ENCODE measurements around the gene NTRK2.

Gene NTRK2

GRCh38 chr9:84843175-84843824 lies 173.8 kb downstream of the NTRK2 start:
- FAIRE-seq (no peak), DNase-seq (ENCODE audit: insufficient read length) (no peak)
- no peak for TF ChIP-seq TAF1 (IDR thresholded peaks at IDR 0.05; ENCODE audit: borderline replicate concordance, low read depth, low read length)
- no peak for TF ChIP-seq POLR2A (IDR thresholded peaks at IDR 0.05; ENCODE audit: low read depth, low read length)
- TF ChIP-seq POLR2AphosphoS5 (IDR thresholded peaks at IDR 0.05; ENCODE audit: low read depth, low read length): no peak

GRCh38 chr9:84845956-84846900 lies 176.7 kb downstream of the NTRK2 start:
- no peak for DNase-seq (ENCODE audit: insufficient read length)
- TF ChIP-seq POLR2AphosphoS5 (IDR thresholded peaks at IDR 0.05; ENCODE audit: low read depth, low read length) (no peak), POLR2A (IDR thresholded peaks at IDR 0.05; ENCODE audit: low read depth, low read length) (no peak), TAF1 (IDR thresholded peaks at IDR 0.05; ENCODE audit: borderline replicate concordance, low read depth, low read length) (no peak)
- FAIRE-seq: no peak

GRCh38 chr9:84846906-84847305 lies 177.4 kb downstream of the NTRK2 start:
- FAIRE-seq: no peak
- DNase-seq (ENCODE audit: insufficient read length): no peak
- no peak for TF ChIP-seq POLR2AphosphoS5 (IDR thresholded peaks at IDR 0.05; ENCODE audit: low read depth, low read length)
- TF ChIP-seq POLR2A (IDR thresholded peaks at IDR 0.05; ENCODE audit: low read depth, low read length): no peak
- TF ChIP-seq TAF1 (IDR thresholded peaks at IDR 0.05; ENCODE audit: borderline replicate concordance, low read depth, low read length): no peak

- FAIRE-seq (no peak), DNase-seq (ENCODE audit: insufficient read length) (no peak)
- TF ChIP-seq POLR2AphosphoS5 (IDR thresholded peaks at IDR 0.05; ENCODE audit: low read depth, low read length) (no peak), POLR2A (IDR thresholded peaks at IDR 0.05; ENCODE audit: low read depth, low read length) (no peak), TAF1 (IDR thresholded peaks at IDR 0.05; ENCODE audit: borderline replicate concordance, low read depth, low read length) (no peak)
Measured at GRCh38 chr9:84849049-84849448, 179.5 kb downstream of the NTRK2 start.

GRCh38 chr9:84850830-84851392 lies 181.4 kb downstream of the NTRK2 start:
- FAIRE-seq: no peak
- TF ChIP-seq TAF1 (IDR thresholded peaks at IDR 0.05; ENCODE audit: borderline replicate concordance, low read depth, low read length): no peak
- TF ChIP-seq POLR2AphosphoS5 (IDR thresholded peaks at IDR 0.05; ENCODE audit: low read depth, low read length): no peak
- TF ChIP-seq POLR2A (IDR thresholded peaks at IDR 0.05; ENCODE audit: low read depth, low read length): no peak
- no peak for DNase-seq (ENCODE audit: insufficient read length)

- DNase-seq (ENCODE audit: insufficient read length) (no peak), FAIRE-seq (no peak)
- TF ChIP-seq POLR2AphosphoS5 (IDR thresholded peaks at IDR 0.05; ENCODE audit: low read depth, low read length): no peak
- no peak for TF ChIP-seq TAF1 (IDR thresholded peaks at IDR 0.05; ENCODE audit: borderline replicate concordance, low read depth, low read length)
- no peak for TF ChIP-seq POLR2A (IDR thresholded peaks at IDR 0.05; ENCODE audit: low read depth, low read length)
Measured at GRCh38 chr9:84851935-84852585, 182.5 kb downstream of the NTRK2 start.

GRCh38 chr9:84852617-84853301 lies 183.2 kb downstream of the NTRK2 start:
- FAIRE-seq (no peak), DNase-seq (ENCODE audit: insufficient read length) (no peak)
- TF ChIP-seq TAF1 (IDR thresholded peaks at IDR 0.05; ENCODE audit: borderline replicate concordance, low read depth, low read length) (no peak), POLR2A (IDR thresholded peaks at IDR 0.05; ENCODE audit: low read depth, low read length) (no peak), POLR2AphosphoS5 (IDR thresholded peaks at IDR 0.05; ENCODE audit: low read depth, low read length) (no peak)

- DNase-seq (ENCODE audit: insufficient read length) (no peak), FAIRE-seq (no peak)
- TF ChIP-seq POLR2AphosphoS5 (IDR thresholded peaks at IDR 0.05; ENCODE audit: low read depth, low read length) (no peak), POLR2A (IDR thresholded peaks at IDR 0.05; ENCODE audit: low read depth, low read length) (no peak), TAF1 (IDR thresholded peaks at IDR 0.05; ENCODE audit: borderline replicate concordance, low read depth, low read length) (no peak)
Measured at GRCh38 chr9:84856181-84856632, 186.7 kb downstream of the NTRK2 start.

- DNase-seq (ENCODE audit: insufficient read length): no peak
- TF ChIP-seq POLR2AphosphoS5 (IDR thresholded peaks at IDR 0.05; ENCODE audit: low read depth, low read length): no peak
- TF ChIP-seq TAF1 (IDR thresholded peaks at IDR 0.05; ENCODE audit: borderline replicate concordance, low read depth, low read length): no peak
- TF ChIP-seq POLR2A (IDR thresholded peaks at IDR 0.05; ENCODE audit: low read depth, low read length): no peak
- no peak for FAIRE-seq
Measured at GRCh38 chr9:84857211-84857610, 187.7 kb downstream of the NTRK2 start.

- DNase-seq (ENCODE audit: insufficient read length): no peak
- FAIRE-seq: no peak
- TF ChIP-seq POLR2A (IDR thresholded peaks at IDR 0.05; ENCODE audit: low read depth, low read length) (no peak), TAF1 (IDR thresholded peaks at IDR 0.05; ENCODE audit: borderline replicate concordance, low read depth, low read length) (no peak), POLR2AphosphoS5 (IDR thresholded peaks at IDR 0.05; ENCODE audit: low read depth, low read length) (no peak)
Measured at GRCh38 chr9:84858364-84858763, 188.8 kb downstream of the NTRK2 start.

All from GM12892 (cell line).